ENCODE results near the gene RCBTB1. TPM values are rescaled to one million over a fixed set of nuclear protein-coding genes. Genes with fewer than 3 reads are reported as not detected.

RCBTB1 gene
- polyA plus RNA-seq, 1 of the 3 experiments (the other 2 are of a cell fraction): 13.2 TPM

GRCh38 chr13:49620170-49620621, 34.8 kb upstream of the RCBTB1 start:
- 72% methylated on average over 19 of the region's 22 CpGs for WGBS (ENCODE audit: low lambda C conversion rate)
- CTCF ChIA-PET: interaction anchor here (1.4 to 1.5 kb wide), 3 partner anchors 13 to 320 kb away, joined by 3 read pairs; no protein-coding TSS in a partner anchor
- no peak overlapping the region for H3K4me2 ChIP-seq
- H2AFZ ChIP-seq (ENCODE audit: low read depth): no peak overlapping the region
- no peaks in the 10 kb centered on the region for H3K9me3 ChIP-seq
- no peak overlapping the region for H3K4me3 ChIP-seq (ENCODE audit: low read depth in 2 of 2, low read length in 1 of 2)
- TF ChIP-seq MAX (IDR thresholded peaks at IDR 0.05; ENCODE audit: low read depth) (no peak), NRF1 (IDR thresholded peaks at IDR 0.05; ENCODE audit: low read depth, low read length) (no peak), EP300 (IDR thresholded peaks at IDR 0.05; ENCODE audit: borderline replicate concordance in 1 of 2, low read depth in 1 of 2, low read length in 1 of 2) (no peak), MEF2A (IDR thresholded peaks at IDR 0.05; ENCODE audit: borderline replicate concordance, low read depth) (no peak), GABPA (IDR thresholded peaks at IDR 0.05; ENCODE audit: low read depth) (no peak), PBX3 (IDR thresholded peaks at IDR 0.05) (no peak), CHD2 (IDR thresholded peaks at IDR 0.05; ENCODE audit: low read length, partially characterized antibody) (no peak), TAF1 (IDR thresholded peaks at IDR 0.05; ENCODE audit: borderline replicate concordance, low read depth, low read length) (no peak)
- TF ChIP-seq, protein P1, sequence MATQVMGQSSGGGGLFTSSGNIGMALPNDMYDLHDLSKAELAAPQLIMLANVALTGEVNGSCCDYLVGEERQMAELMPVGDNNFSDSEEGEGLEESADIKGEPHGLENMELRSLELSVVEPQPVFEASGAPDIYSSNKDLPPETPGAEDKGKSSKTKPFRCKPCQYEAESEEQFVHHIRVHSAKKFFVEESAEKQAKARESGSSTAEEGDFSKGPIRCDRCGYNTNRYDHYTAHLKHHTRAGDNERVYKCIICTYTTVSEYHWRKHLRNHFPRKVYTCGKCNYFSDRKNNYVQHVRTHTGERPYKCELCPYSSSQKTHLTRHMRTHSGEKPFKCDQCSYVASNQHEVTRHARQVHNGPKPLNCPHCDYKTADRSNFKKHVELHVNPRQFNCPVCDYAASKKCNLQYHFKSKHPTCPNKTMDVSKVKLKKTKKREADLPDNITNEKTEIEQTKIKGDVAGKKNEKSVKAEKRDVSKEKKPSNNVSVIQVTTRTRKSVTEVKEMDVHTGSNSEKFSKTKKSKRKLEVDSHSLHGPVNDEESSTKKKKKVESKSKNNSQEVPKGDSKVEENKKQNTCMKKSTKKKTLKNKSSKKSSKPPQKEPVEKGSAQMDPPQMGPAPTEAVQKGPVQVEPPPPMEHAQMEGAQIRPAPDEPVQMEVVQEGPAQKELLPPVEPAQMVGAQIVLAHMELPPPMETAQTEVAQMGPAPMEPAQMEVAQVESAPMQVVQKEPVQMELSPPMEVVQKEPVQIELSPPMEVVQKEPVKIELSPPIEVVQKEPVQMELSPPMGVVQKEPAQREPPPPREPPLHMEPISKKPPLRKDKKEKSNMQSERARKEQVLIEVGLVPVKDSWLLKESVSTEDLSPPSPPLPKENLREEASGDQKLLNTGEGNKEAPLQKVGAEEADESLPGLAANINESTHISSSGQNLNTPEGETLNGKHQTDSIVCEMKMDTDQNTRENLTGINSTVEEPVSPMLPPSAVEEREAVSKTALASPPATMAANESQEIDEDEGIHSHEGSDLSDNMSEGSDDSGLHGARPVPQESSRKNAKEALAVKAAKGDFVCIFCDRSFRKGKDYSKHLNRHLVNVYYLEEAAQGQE (IDR thresholded peaks at IDR 0.05; ENCODE audit: low read depth, low read length): no peak
- H3K79me2 ChIP-seq (ENCODE audit: insufficient read depth): no peaks in the 10 kb centered on the region
- no peak for DNase-seq
- no peak overlapping the region for H3K9ac ChIP-seq
- no peaks in the 10 kb centered on the region for H3F3A ChIP-seq (replicated peaks; ENCODE audit: insufficient read depth)
- H3K27ac ChIP-seq (ENCODE audit: low read depth in 2 of 2, low read length in 1 of 2): no peak overlapping the region
- no peaks in the 10 kb centered on the region for H4K20me1 ChIP-seq (ENCODE audit: insufficient read depth)
- H3K9me2 ChIP-seq: no peaks in the 10 kb centered on the region
- no peaks in the 10 kb centered on the region; a peak in 1 of 4 replicates for H3K4me1 ChIP-seq (ENCODE audit: control insufficient read depth in 1 of 2, insufficient read depth in 2 of 2, low read depth in 1 of 2, low read length in 1 of 2)
- POLR2A ChIA-PET: no interaction called here
- H3K27me3 ChIP-seq (ENCODE audit: insufficient read depth): no peaks in the 10 kb centered on the region
- H3K36me3 ChIP-seq (replicated peaks in 1 of 2; ENCODE audit: control insufficient read depth in 1 of 2, insufficient read depth in 2 of 2, low read length in 1 of 2): no peaks in the 10 kb centered on the region

- no peaks in the 10 kb centered on the region for H3K27me3 ChIP-seq (ENCODE audit: insufficient read depth)
- WGBS (ENCODE audit: low lambda C conversion rate): 100% methylated on average over 3 of the region's 3 CpGs
- H3K9me3 ChIP-seq: no peaks in the 10 kb centered on the region
- H3K4me2 ChIP-seq: no peak overlapping the region
- H3K36me3 ChIP-seq (replicated peaks in 1 of 2; ENCODE audit: control insufficient read depth in 1 of 2, insufficient read depth in 2 of 2, low read length in 1 of 2): no peaks in the 10 kb centered on the region
- no peaks in the 10 kb centered on the region; a peak in 1 of 4 replicates for H3K4me1 ChIP-seq (ENCODE audit: control insufficient read depth in 1 of 2, insufficient read depth in 2 of 2, low read depth in 1 of 2, low read length in 1 of 2)
- H3K79me2 ChIP-seq (ENCODE audit: insufficient read depth): no peaks in the 10 kb centered on the region
- no peaks in the 10 kb centered on the region for H3K9me2 ChIP-seq
- H2AFZ ChIP-seq (ENCODE audit: low read depth): peak overlapping the region; percentile 71
- no peak for DNase-seq
- no peak overlapping the region for H3K9ac ChIP-seq
- no peak overlapping the region for H3K4me3 ChIP-seq (ENCODE audit: low read depth in 2 of 2, low read length in 1 of 2)
- H3K27ac ChIP-seq (ENCODE audit: low read depth in 2 of 2, low read length in 1 of 2): peak overlapping the region in 1 of 2 experiments; percentile 22; a peak in 2 of 4 replicates
- CTCF ChIA-PET: interaction anchor here (3.3 kb wide), 1 partner anchor 10 kb away, joined by 23 read pairs; no protein-coding TSS in a partner anchor
- POLR2A ChIA-PET: no interaction called here
- no peaks in the 10 kb centered on the region for H3F3A ChIP-seq (replicated peaks; ENCODE audit: insufficient read depth)
- no peaks in the 10 kb centered on the region for H4K20me1 ChIP-seq (ENCODE audit: insufficient read depth)
- TF ChIP-seq GATA2 (CRISPR knock-in tag; IDR thresholded peaks at IDR 0.05): no peak
- TF ChIP-seq POLR2AphosphoS5 (IDR thresholded peaks at IDR 0.05; ENCODE audit: low read depth, low read length): no peak
- TF ChIP-seq CHD2 (IDR thresholded peaks at IDR 0.05; ENCODE audit: low read length, partially characterized antibody): no peak
- TF ChIP-seq RCOR1 (IDR thresholded peaks at IDR 0.05; ENCODE audit: low read length): no peak
- TF ChIP-seq ZBTB33 (IDR thresholded peaks at IDR 0.05; ENCODE audit: borderline replicate concordance, low read depth): no peak
- no peak for TF ChIP-seq RFX5 (IDR thresholded peaks at IDR 0.05; ENCODE audit: low read length)
- TF ChIP-seq, protein P2, sequence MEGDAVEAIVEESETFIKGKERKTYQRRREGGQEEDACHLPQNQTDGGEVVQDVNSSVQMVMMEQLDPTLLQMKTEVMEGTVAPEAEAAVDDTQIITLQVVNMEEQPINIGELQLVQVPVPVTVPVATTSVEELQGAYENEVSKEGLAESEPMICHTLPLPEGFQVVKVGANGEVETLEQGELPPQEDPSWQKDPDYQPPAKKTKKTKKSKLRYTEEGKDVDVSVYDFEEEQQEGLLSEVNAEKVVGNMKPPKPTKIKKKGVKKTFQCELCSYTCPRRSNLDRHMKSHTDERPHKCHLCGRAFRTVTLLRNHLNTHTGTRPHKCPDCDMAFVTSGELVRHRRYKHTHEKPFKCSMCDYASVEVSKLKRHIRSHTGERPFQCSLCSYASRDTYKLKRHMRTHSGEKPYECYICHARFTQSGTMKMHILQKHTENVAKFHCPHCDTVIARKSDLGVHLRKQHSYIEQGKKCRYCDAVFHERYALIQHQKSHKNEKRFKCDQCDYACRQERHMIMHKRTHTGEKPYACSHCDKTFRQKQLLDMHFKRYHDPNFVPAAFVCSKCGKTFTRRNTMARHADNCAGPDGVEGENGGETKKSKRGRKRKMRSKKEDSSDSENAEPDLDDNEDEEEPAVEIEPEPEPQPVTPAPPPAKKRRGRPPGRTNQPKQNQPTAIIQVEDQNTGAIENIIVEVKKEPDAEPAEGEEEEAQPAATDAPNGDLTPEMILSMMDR (IDR thresholded peaks at IDR 0.05): no peak
- no peak for TF ChIP-seq MXI1 (IDR thresholded peaks at IDR 0.05; ENCODE audit: low read depth, low read length)
- no peak for TF ChIP-seq PBX3 (IDR thresholded peaks at IDR 0.05)
- TF ChIP-seq TEAD4 (IDR thresholded peaks at IDR 0.05; ENCODE audit: borderline replicate concordance, insufficient read depth): no peak
These were observed 31.3 kb upstream of the RCBTB1 start for GRCh38 chr13:49616676-49617065.
